Stimulated activated CD4-positive, alpha-beta T cell treated with anti-CD3 and anti-CD28 coated beads, Interleukin-4, amount 100 ng/mL, for 1 hour (primary cell): ENCODE data around the gene ANKS1B.
"Not testable (repeated sequence)": the region's sequence is repeated elsewhere in the genome, so short reads cannot be mapped to it uniquely, and the experiment has no call there.

Experiments used
- DNase-seq: peaks from one replicate; pipeline ENCODE4 v3.0.0-alpha.2; 2020

The ANKS1B gene

GRCh38 chr12:98980508-98980907, 1004.2 kb downstream of the ANKS1B start:
- DNase-seq: no peak

DNA sequence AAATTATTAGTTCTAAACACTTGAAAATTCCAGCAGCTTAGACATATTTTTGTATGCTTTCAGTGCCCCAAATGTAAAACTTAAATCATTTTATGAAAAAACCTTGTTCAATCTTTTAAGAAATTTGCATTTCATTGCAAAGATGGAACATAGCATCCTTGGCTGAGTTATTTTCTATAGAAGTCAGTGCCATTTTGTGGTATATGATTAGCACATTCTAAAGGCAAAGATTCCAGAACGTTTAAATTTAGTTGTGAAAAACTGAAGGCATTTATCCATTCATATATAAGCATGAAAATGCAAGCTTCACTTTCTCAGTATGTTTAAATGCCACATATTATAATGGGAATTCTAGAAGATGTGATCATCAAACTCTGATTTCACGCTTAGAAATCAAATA, 1007.5 kb downstream of the ANKS1B start:
- DNase-seq: no peak

DNA sequence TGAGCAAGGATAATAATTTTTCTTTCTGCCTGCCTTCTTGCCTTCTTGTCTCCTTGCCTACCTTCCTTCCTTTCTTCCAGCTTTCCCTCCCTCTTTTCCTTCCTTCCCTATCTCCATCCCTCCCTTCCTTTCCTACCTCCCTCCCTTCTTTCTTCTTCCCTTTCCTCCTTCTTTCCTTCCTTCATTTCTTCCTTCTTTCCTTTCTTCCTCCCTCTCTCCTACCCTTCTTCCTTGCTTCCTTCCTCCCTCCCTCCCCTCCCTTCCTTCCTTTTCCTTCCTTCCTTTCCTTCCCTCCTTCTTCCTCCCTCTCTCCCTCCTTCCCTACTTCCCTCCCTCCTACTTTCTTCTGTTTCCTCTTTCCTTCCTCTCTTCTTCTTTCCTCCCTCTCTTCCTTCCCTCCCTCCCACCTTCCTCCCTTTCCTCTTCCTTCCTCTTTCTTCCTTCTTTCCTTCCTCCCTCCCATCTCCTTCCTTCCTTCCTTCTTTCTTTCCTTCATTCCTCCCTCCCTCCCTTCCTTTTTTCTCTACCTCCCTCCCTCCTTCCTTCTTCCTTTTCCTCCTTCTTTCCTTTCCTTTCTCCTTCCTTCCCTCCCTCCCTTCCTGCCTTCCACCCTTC, 1009.9 kb downstream of the ANKS1B start:
- no peak for DNase-seq

DNA sequence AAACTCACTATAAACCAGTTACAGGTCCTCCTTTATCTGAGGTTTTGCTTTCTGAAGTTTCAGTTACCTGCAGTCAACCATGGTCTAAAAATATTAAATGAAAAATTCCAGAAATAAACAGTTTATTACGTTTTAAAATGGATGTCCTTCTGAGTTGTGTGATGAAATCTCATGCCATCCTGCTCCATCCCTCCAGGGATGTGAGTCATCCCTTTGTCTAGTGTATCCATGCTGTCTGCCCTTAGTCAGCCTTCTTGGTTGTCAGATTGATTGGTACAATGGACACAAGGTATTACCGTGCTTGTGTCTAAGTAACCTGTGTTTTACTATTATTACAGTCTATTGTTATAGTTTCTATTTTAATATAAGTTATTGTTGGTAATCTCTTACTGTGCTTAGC, 1011.3 kb downstream of the ANKS1B start:
- no peak for DNase-seq

GRCh38 chr12:98970950-98971349, 1013.8 kb downstream of the ANKS1B start:
- no peak for DNase-seq

GRCh38 chr12:98970210-98970609, 1014.5 kb downstream of the ANKS1B start:
- DNase-seq: no peak

DNA sequence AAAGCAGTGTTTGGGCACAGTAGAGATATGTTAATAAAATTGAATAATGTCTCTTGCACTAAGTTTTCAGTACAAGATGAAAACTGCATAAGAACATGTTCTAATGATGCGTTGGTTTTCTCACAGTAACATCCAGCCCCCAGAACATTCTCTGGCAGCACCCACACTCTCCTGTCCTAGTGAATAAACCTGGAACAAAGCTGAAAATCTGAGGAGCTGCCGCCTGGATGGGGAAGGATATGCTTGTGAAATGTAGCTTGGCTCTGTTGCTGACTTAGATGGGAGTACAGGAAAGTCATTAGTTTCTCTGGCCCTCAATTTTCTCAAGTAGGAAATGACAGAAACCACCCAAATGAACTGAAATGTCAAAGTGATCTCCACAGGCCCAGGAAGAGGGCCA, 1015.8 kb downstream of the ANKS1B start:
- no peak for DNase-seq

DNA sequence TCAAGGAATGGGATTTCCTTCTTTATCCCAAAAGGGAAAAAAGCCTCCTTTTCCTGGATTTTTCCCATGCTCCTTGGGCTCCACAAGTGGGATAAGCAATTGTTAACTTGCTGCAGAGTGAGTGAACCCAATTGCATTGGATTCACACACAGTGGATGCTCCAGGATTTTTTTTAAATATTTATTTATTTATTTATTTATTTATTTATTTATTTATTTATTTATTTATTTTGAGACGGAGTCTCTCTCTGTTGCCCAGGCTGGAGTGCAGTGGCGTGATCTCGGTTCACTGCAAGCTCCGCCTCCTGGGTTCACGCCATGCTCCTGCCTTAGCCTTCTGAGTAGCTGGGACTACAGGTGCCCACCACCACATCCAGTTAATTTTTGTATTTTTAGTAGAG, 1027.6 kb downstream of the ANKS1B start:
- not testable (repeated sequence) for DNase-seq

GRCh38 chr12:98955284-98955683, 1029.5 kb downstream of the ANKS1B start:
- DNase-seq: no peak

DNA sequence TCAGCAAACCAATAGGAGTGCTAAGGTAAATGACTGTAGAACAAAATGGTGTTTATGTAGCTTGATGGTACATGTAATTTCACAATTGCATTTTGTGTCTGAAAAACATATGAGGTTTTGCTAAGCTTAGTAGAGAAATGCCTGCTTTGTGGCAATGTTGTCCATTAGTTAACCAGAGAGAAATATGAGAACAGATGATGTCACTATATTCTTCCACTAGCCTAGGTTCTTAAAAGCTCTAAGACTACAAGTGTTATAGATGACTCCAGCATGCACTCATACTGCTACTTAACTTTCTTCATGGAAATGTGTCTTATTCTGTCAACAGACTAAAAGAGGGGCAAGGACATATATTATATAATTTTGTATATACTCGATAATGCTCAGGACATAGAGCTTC, 1030.2 kb downstream of the ANKS1B start:
- no peak for DNase-seq

- DNase-seq: no peak
These were observed 1033.3 kb downstream of the ANKS1B start for GRCh38 chr12:98951406-98951805.

GRCh38 chr12:98948343-98948949, 1036.3 kb downstream of the ANKS1B start:
- no peak for DNase-seq

DNA sequence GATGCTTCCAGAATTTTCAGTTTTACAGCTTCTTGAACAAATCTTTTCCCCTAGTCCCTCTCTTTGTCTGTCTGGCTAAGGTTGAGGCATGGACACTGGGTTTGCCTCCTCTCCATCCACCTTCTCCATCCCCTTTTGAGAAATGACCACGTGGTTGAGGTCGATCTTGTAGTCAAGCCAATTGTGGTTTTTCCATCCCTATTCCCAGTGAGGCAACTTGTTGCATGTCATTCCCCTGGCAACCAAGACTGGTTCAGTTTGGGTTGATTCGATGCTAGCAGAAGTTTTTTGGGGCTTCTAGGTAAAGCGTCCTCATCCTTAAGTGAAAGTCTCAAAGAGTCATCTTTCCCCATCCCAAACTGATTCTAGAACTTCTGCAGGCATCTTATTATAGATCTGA, 1038.9 kb downstream of the ANKS1B start:
- DNase-seq: no peak

DNA sequence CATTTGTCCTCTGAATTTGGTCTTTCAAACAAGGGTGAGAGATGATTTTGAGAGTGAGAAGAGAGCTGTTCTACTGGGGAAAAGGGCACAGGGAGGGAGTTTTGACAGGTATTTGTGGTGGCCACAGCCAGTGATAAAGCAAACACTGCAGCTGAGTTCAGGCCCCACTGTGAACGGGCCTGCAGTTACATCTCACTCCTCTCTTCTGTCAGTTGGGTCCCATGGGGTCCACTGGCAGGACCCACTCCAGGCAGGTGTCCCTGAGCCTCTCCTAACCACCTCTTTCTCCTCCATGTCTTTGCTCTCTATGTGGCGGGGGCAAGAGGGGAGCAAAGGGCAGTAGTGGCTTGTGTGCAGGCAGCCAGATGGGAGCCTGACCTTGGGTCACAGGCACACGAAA, 1044.8 kb downstream of the ANKS1B start:
- DNase-seq: no peak

DNA sequence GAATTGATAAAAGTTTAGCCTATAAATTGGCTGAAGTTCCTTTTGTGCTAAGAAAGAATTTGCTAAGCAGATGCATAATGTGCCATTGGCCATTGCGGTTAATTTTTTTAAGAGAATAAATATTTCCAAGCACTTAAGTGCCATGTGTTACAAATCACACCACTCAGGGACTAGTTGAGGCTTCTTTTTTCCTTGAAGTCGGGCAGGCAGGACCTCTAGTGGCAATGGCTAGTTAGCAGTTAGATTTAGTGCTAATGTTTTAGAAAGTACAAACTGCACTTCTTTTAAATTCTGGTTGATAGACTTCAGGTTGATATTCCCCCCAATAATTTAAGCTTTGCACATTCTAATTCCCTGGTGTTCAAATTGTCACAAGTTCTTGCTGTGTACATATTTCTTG, 1045.4 kb downstream of the ANKS1B start:
- no peak for DNase-seq

- no peak for DNase-seq
These were observed 1048.9 kb downstream of the ANKS1B start for GRCh38 chr12:98935847-98936246.

DNA sequence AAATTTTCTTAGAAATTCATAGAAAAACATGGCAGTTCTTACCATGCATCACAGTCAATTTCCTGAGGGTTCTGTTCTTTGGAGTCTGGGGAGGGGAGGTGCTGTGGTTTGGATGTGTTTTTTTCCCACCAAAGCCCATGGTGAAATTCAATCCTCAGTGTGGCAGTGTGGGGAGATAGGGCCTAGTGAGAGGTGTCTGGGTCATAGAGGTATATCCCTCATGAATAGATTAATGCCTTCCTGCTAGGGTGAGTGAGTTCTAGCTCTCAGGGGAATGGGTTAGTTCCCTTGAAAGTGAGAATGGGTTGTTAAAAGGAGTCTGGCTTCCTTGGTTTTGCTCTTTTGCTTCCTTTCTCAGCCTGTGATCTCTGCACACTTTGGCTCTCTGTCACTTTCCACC, 1061.9 kb downstream of the ANKS1B start:
- no peak for DNase-seq

DNA sequence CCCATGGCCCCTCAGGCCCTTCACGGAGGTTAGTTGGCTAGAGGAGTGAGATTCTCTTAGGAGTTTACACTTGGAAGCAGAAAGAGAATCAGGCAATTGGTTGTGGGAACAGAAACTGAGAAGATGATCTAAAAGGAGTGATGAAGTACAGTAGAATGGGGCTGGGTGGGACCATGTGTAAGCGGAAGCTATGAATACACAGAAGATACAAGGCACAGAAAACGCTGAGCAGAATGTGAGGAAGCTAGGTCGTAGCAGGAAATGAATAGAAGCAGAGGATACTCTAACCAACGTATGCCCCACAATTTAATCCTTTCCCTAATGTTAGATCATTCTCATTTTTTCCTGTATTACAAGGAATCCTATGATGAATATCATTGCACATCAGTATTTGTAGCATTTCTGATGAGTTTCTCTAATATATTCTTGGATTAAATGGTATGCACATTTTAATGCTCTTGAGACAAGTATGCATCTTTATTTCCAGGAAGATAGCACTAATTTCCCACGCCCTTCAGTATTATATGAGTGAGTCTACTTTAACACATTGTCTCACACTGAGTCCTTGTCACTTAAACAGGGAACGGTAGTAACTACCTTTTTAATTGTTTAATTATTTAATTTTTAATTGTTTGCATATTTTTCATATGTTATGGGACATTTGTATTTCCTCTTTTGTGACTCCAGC, 1066.4 kb downstream of the ANKS1B start:
- DNase-seq: no peak

DNA sequence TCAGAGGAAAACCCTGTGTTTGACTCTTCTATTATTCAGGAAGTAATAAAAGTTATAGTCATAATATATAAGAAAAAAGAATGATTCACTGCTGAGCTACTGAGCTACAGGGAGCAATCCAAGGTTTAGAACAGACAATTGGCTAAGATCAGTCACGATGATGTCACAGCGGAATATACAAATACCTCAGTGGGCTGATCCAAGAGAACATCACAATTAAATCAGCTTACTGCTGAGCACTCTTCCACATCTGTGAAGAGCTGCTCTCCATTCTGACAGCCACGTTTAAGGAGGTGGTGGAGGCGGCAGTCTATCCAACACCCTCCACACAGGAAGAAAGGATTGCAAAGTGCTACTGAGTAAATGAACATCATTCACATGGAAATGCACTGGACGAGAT, 1068.6 kb downstream of the ANKS1B start:
- no peak for DNase-seq

DNA sequence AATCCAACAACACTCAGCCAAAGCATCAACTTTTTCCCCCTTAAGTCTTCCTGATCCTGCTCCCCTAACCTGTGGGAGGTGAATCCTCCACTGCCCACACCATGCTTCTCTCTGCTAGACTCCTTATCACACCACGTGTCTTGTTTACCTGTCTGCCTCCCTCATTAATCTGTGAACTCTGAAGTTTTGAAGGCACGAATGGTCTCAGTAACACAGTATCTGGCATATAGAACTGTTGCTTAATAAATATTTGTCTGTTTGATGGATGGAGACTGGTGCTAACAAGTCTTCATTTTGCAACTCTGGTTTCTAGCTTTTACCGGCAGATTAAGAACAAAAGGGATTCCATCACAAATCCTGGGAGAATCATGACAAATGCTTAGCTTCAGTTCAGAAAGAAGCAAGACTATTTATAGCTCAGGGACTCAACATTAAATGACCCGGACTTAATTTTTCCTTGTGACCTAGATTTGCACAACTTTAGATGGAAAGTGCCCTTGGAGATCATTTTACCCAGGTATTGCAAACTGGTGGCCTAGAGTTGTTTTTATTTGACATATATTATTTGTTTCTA, 1072.2 kb downstream of the ANKS1B start:
- no peak for DNase-seq

DNA sequence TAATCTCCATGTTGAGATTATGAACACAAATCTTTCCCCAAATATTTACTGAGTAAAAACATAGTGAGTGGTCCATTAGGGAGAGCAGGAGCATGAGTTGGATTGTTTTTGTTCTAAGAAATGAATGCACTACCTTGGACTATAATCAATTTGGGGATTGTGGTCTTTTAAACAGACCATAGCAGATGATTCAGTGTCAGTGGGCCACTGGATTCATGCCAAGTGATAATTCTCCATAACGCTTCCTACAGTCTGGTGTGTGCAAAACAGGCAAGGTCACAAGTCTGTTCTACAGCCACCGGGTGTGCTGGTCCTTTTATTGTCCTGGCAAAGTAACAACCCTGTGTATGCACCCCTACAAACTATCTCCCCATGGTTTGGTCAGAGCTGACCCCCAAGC, 1073.3 kb downstream of the ANKS1B start:
- no peak for DNase-seq

GRCh38 chr12:98909746-98910145, 1075.0 kb downstream of the ANKS1B start:
- no peak for DNase-seq

GRCh38 chr12:98908866-98909265, 1075.9 kb downstream of the ANKS1B start:
- no peak for DNase-seq

GRCh38 chr12:98903875-98904274, 1080.9 kb downstream of the ANKS1B start:
- no peak for DNase-seq
